Non-pigmented ciliary epithelial cell (primary cell): ENCODE measurements around the gene PDE7B.
"Not testable (repeated sequence)": the region's sequence is repeated elsewhere in the genome, so short reads cannot be mapped to it uniquely, and the experiment has no call there.

Experiments used
- DNase-seq: peaks from one replicate; pipeline ENCODE4 v3.0.0-alpha.2; 2010; ENCODE audit warnings: low read depth

PDE7B gene

GRCh38 chr6:136189104-136189503 is 337.6 kb downstream of the PDE7B start:
- DNase-seq, result no peak

GRCh38 chr6:136191606-136192312 is 340.3 kb downstream of the PDE7B start:
- DNase-seq, result no peak

GRCh38 chr6:136192902-136193301 is 341.4 kb downstream of the PDE7B start:
- DNase-seq, result no peak

- no peak for DNase-seq
Observed at GRCh38 chr6:136201732-136202131, 350.2 kb downstream of the PDE7B start.

GRCh38 chr6:136208783-136209182 is 357.3 kb downstream of the PDE7B start:
- no peak for DNase-seq

- DNase-seq, result no peak
Observed at GRCh38 chr6:136209496-136209895, 358.0 kb downstream of the PDE7B start.

- no peak for DNase-seq
Observed at GRCh38 chr6:136210398-136211165, 359.1 kb downstream of the PDE7B start.

GRCh38 chr6:136212608-136213007 is 361.1 kb downstream of the PDE7B start:
- DNase-seq, result no peak

- no peak for DNase-seq
Observed at GRCh38 chr6:136213012-136213539, 361.6 kb downstream of the PDE7B start.

- no peak for DNase-seq
Observed at GRCh38 chr6:136213853-136214252, 362.4 kb downstream of the PDE7B start.

GRCh38 chr6:136216503-136217401 is 365.3 kb downstream of the PDE7B start:
- no peak for DNase-seq

- not testable (repeated sequence) for DNase-seq
Observed at GRCh38 chr6:136224974-136225373, 373.5 kb downstream of the PDE7B start.

- DNase-seq, result no peak
Observed at GRCh38 chr6:136225496-136225895, 374.0 kb downstream of the PDE7B start.

GRCh38 chr6:136226027-136226673 is 374.6 kb downstream of the PDE7B start:
- no peak for DNase-seq

- no peak for DNase-seq
Observed at GRCh38 chr6:136226674-136227377, 375.3 kb downstream of the PDE7B start.

- DNase-seq, result no peak
Observed at GRCh38 chr6:136228814-136229213, 377.3 kb downstream of the PDE7B start.

GRCh38 chr6:136230219-136230853 is 378.8 kb downstream of the PDE7B start:
- DNase-seq, result no peak

- DNase-seq, result no peak
Observed at GRCh38 chr6:136232701-136233100, 381.2 kb downstream of the PDE7B start.

- DNase-seq, result no peak
Observed at GRCh38 chr6:136235233-136235564, 383.7 kb downstream of the PDE7B start.

- DNase-seq, result no peak
Observed at GRCh38 chr6:136236466-136237293, 385.2 kb downstream of the PDE7B start.
